CD4-positive, alpha-beta memory T cell (primary cell): ENCODE results near the gene PSMF1. TPM values are rescaled to one million over a fixed set of nuclear protein-coding genes. Genes with fewer than 3 reads are reported as not detected.
A peak's percentile ranks its signal among the peaks of the same experiment; 100 is the strongest.

Experiments used
- CTCF ChIA-PET: fragments of 350-600 bp; sonication (Branson Sonifier 250); formaldehyde crosslinking; loops from one replicate; lab custom pipeline; 2021; ENCODE audit warnings: inconsistent platforms; ENCODE audit not compliant: partially characterized antibody; lab: Charles Lee
- POLR2A ChIA-PET: fragments of 350-600 bp; sonication (Branson Sonifier 250); formaldehyde crosslinking; loops from one replicate; lab custom pipeline; 2021; ENCODE audit not compliant: partially characterized antibody; lab: Charles Lee
- DNase-seq, 5 donors: peaks; one replicate each; pipeline versions ENCODE4 v3.0.0 to v3.0.0-alpha.2; 2020 to 2022; ENCODE audit warnings: mixed read lengths in 1 of 5
- H3K27ac ChIP-seq: one replicate; pipeline ENCODE4 v1.7.0; 2013; ENCODE audit warnings: low read depth, low read length
- H3K27me3 ChIP-seq: 2 replicates; pipeline ENCODE4 v1.7.0; 2013; ENCODE audit warnings: mild to moderate bottlenecking, low read length, moderate library complexity; ENCODE audit not compliant: insufficient read depth
- H3K36me3 ChIP-seq: 2 replicates; pipeline ENCODE4 v1.7.0; 2013; ENCODE audit warnings: mild to moderate bottlenecking, low read length, moderate library complexity; ENCODE audit not compliant: insufficient read depth
- H3K4me1 ChIP-seq: 2 replicates; pipeline ENCODE4 v1.7.0; 2013; ENCODE audit warnings: mild to moderate bottlenecking, low read length, moderate library complexity; ENCODE audit not compliant: insufficient read depth
- H3K4me3 ChIP-seq, 2 donors: one replicate each; pipeline ENCODE4 v1.7.0; 2013; ENCODE audit warnings: low read length in 2 of 2, mild to moderate bottlenecking in 1 of 2
- H3K9me3 ChIP-seq, 2 donors: one replicate each; pipeline ENCODE4 v1.7.0; 2013; ENCODE audit warnings: low read length in 2 of 2, control low read depth in 1 of 2; ENCODE audit not compliant: control insufficient read depth in 1 of 2
- H3K27ac Mint-ChIP-seq, 7 donors: one replicate each; pipeline ENCODE4 v1.8.0; 2020 to 2021; ENCODE audit warnings: mixed read lengths in 7 of 7, mild to moderate bottlenecking in 6 of 7, inconsistent platforms in 3 of 7, moderate library complexity in 3 of 7
- H3K27me3 Mint-ChIP-seq, 2 donors: one replicate each; pipeline ENCODE4 v1.8.0; 2020 to 2021; ENCODE audit warnings: mixed read lengths in 2 of 2
- H3K36me3 Mint-ChIP-seq, 2 donors: one replicate each; pipeline ENCODE4 v1.8.0; 2020 to 2021; ENCODE audit warnings: mixed read lengths in 2 of 2, inconsistent platforms in 1 of 2, mild to moderate bottlenecking in 1 of 2
- H3K4me1 Mint-ChIP-seq, 4 donors: one replicate each; pipeline ENCODE4 v1.8.0; 2020 to 2021; ENCODE audit warnings: mixed read lengths in 4 of 4, mild to moderate bottlenecking in 1 of 4
- H3K4me3 Mint-ChIP-seq, 8 donors: one replicate each; pipeline ENCODE4 v1.8.0; 2020 to 2021; ENCODE audit warnings: mixed read lengths in 8 of 8, mild to moderate bottlenecking in 7 of 8, moderate library complexity in 6 of 8, inconsistent platforms in 3 of 8
- H3K9me3 Mint-ChIP-seq, 8 donors: one replicate each; pipeline ENCODE4 v1.8.0; 2020 to 2021; ENCODE audit warnings: mixed read lengths in 8 of 8, mild to moderate bottlenecking in 5 of 8, inconsistent platforms in 3 of 8, moderate library complexity in 1 of 8
- intact Hi-C: fragments of 100-400 bp; cut with micrococcal nuclease; formaldehyde crosslinking; loops from one replicate; pipeline ENCODE4 v1.15.1; 2023
- polyA plus RNA-seq, 2 donors: library from polyadenylated mRNA; unstranded; fragments of 300-500 nt; fragmentation: Illumina TruSeq; gene quantifications; one replicate each; pipeline ENCODE4 v1.2.3, GENCODE V29; 2021
- total RNA-seq, 2 experiments: library from RNA; stranded (reverse); gene quantifications; one replicate each; pipeline ENCODE4 v1.2.3, GENCODE V29; 2021

The PSMF1 gene
- total and polyA plus RNA-seq, 4 experiments from 2014 or later = 118 to 189 (median 128) TPM

- Histone ChIP-seq H3K27ac (no peak overlapping the region), H3K36me3 (no peaks in the 10 kb centered on the region), H3K4me1 (no peaks in the 10 kb centered on the region), H3K27me3 (no peaks in the 10 kb centered on the region), H3K9me3 (no peaks in the 10 kb centered on the region), H3K4me3 (no peak overlapping the region)
- H3K9me3 Mint-ChIP-seq = peaks cover 0 to 16% (median 7%) of the 10 kb centered on the region in 8 donors
- ChIA-PET POLR2A (no interaction called here), CTCF (interaction anchor here (1.3 to 4.1 kb wide), 6 partner anchors 11 to 106 kb away, joined by 3 to 21 read pairs (median 6); no protein-coding TSS in a partner anchor)
- H3K4me3 Mint-ChIP-seq = no peak overlapping the region
- peaks cover 0 to 1% of the 10 kb centered on the region in 2 donors for H3K27me3 Mint-ChIP-seq
- H3K36me3 Mint-ChIP-seq = peaks cover 3% of the 10 kb centered on the region in 2 donors
- H3K4me1 Mint-ChIP-seq = peaks cover 0 to 11% (median 4%) of the 10 kb centered on the region in 4 donors
- intact Hi-C loops = no loop called here
- DNase-seq = no peak
- H3K27ac Mint-ChIP-seq = no peak overlapping the region
Observed at GRCh38 chr20:1107176-1107575, 11.2 kb upstream of the PSMF1 start.

- H3K9me3 Mint-ChIP-seq = peaks cover 0 to 3% (median 0%) of the 10 kb centered on the region in 8 donors
- intact Hi-C loops = loop anchor here (1.0 kb wide), 1 partner anchor 105 kb away; no protein-coding TSS in a partner anchor
- ChIA-PET POLR2A (interaction anchor here (0.7 to 0.8 kb wide), 2 partner anchors 10 to 104 kb away, joined by 3 to 4 read pairs; partner anchors contain the start of gene PSMF1), CTCF (interaction anchor here (0.6 to 4.1 kb wide), 20 partner anchors 8 to 339 kb away, joined by 3 to 21 read pairs (median 4); partner anchors contain the start of gene FAM110A)
- no peaks in the 10 kb centered on the region for H3K36me3 Mint-ChIP-seq
- H3K27ac Mint-ChIP-seq = no peak overlapping the region
- H3K4me1 Mint-ChIP-seq = peaks cover 0 to 11% (median 4%) of the 10 kb centered on the region in 4 donors
- Histone ChIP-seq H3K27ac (no peak overlapping the region), H3K9me3 (no peaks in the 10 kb centered on the region), H3K4me3 (no peak overlapping the region), H3K27me3 (no peaks in the 10 kb centered on the region), H3K36me3 (no peaks in the 10 kb centered on the region), H3K4me1 (no peaks in the 10 kb centered on the region)
- H3K27me3 Mint-ChIP-seq = peaks cover 0 to 1% of the 10 kb centered on the region in 2 donors
- peak; percentile 29 to 39 (median 35) for DNase-seq
- H3K4me3 Mint-ChIP-seq = no peak overlapping the region
Observed at GRCh38 chr20:1108437-1108920, 9.9 kb upstream of the PSMF1 start.

GRCh38 chr20:1112908-1113307, 5.5 kb upstream of the PSMF1 start:
- Mint-ChIP-seq H3K4me3 (no peak overlapping the region), H3K4me1 (peaks cover 15 to 24% (median 15%) of the 10 kb centered on the region in 4 donors), H3K36me3 (peaks cover 0 to 2% of the 10 kb centered on the region in 2 donors), H3K9me3 (peaks cover 0 to 2% (median 0%) of the 10 kb centered on the region in 8 donors), H3K27me3 (no peaks in the 10 kb centered on the region), H3K27ac (no peak overlapping the region)
- Histone ChIP-seq H3K4me3 (no peak overlapping the region), H3K36me3 (no peaks in the 10 kb centered on the region), H3K4me1 (peaks cover 5% of the 10 kb centered on the region), H3K9me3 (no peaks in the 10 kb centered on the region), H3K27me3 (no peaks in the 10 kb centered on the region), H3K27ac (no peak overlapping the region)
- ChIA-PET CTCF (no interaction called here), POLR2A (interaction anchor here (1.0 kb wide), 1 partner anchor 353 kb away, joined by 4 read pairs; no protein-coding TSS in a partner anchor)
- intact Hi-C loops = no loop called here
- no peak for DNase-seq

GRCh38 chr20:1118004-1118335, 432 bp upstream of the PSMF1 start:
- H3K9me3 ChIP-seq = no peaks in the 10 kb centered on the region
- H3K36me3 ChIP-seq = no peaks in the 10 kb centered on the region
- CTCF ChIA-PET = interaction anchor here (1.0 kb wide), 1 partner anchor 10 kb away, joined by 5 read pairs; no protein-coding TSS in a partner anchor
- H3K27me3 Mint-ChIP-seq = no peaks in the 10 kb centered on the region
- no peaks in the 10 kb centered on the region for H3K27me3 ChIP-seq
- H3K4me1 Mint-ChIP-seq = peaks cover 44 to 65% (median 52%) of the 10 kb centered on the region in 4 donors
- peaks cover 0 to 2% (median 0%) of the 10 kb centered on the region in 8 donors for H3K9me3 Mint-ChIP-seq
- POLR2A ChIA-PET = interaction anchor here (1.5 to 1.9 kb wide), 3 partner anchors 9 to 349 kb away, joined by 3 to 5 read pairs (median 4); partner anchors contain the start of genes NSFL1C and SNPH
- H3K27ac Mint-ChIP-seq = peak overlapping the region; percentile 91 to 97 (median 95)
- intact Hi-C loops = loop anchor here (1.0 kb wide), 4 partner anchors 108 to 285 kb away; partner anchors contain the start of genes FAM110A, FKBP1A and RAD21L1
- H3K4me3 ChIP-seq = peak overlapping the region; percentile 64 to 99
- no peak for DNase-seq
- H3K4me1 ChIP-seq = peaks cover 49% of the 10 kb centered on the region
- peak overlapping the region; percentile 78 for H3K27ac ChIP-seq
- H3K4me3 Mint-ChIP-seq = peak overlapping the region; percentile 91 to 97 (median 95)
- peaks cover 23 to 35% of the 10 kb centered on the region in 2 donors for H3K36me3 Mint-ChIP-seq

- Mint-ChIP-seq H3K27me3 (no peaks in the 10 kb centered on the region), H3K4me3 (peak overlapping the region; percentile 91 to 97 (median 95)), H3K27ac (peak overlapping the region; percentile 91 to 97 (median 95)), H3K4me1 (peaks cover 52 to 76% (median 63%) of the 10 kb centered on the region in 4 donors), H3K9me3 (peaks cover 0 to 2% (median 0%) of the 10 kb centered on the region in 8 donors), H3K36me3 (peaks cover 30 to 46% of the 10 kb centered on the region in 2 donors)
- H3K36me3 ChIP-seq = peaks cover 6% of the 10 kb centered on the region
- H3K27me3 ChIP-seq = no peaks in the 10 kb centered on the region
- peak overlapping the region; percentile 78 for H3K27ac ChIP-seq
- intact Hi-C loops = no loop called here
- POLR2A ChIA-PET = interaction anchor here (0.6 to 1.9 kb wide), 7 partner anchors 9 to 348 kb away, joined by 3 to 5 read pairs (median 3); partner anchors contain the start of genes NSFL1C and SNPH
- no peak for DNase-seq
- peaks cover 58% of the 10 kb centered on the region for H3K4me1 ChIP-seq
- no peaks in the 10 kb centered on the region for H3K9me3 ChIP-seq
- peak overlapping the region; percentile 85 to 99 for H3K4me3 ChIP-seq
- CTCF ChIA-PET = interaction anchor here (1.3 to 2.7 kb wide), 3 partner anchors 10 to 385 kb away, joined by 3 to 17 read pairs (median 3); no protein-coding TSS in a partner anchor
Observed at GRCh38 chr20:1119128-1119505, 715 bp downstream of the PSMF1 start.

- Mint-ChIP-seq H3K27me3 (no peaks in the 10 kb centered on the region), H3K4me3 (peak overlapping the region; percentile 91 to 97 (median 95)), H3K27ac (peak overlapping the region; percentile 91 to 97 (median 95)), H3K9me3 (peaks cover 0 to 2% (median 0%) of the 10 kb centered on the region in 8 donors), H3K4me1 (peaks cover 54 to 80% (median 66%) of the 10 kb centered on the region in 4 donors), H3K36me3 (peaks cover 32 to 48% of the 10 kb centered on the region in 2 donors)
- Histone ChIP-seq H3K4me3 (peak overlapping the region; percentile 85 to 99), H3K27ac (peak overlapping the region; percentile 78), H3K4me1 (peaks cover 62% of the 10 kb centered on the region), H3K36me3 (peaks cover 8% of the 10 kb centered on the region), H3K9me3 (no peaks in the 10 kb centered on the region), H3K27me3 (no peaks in the 10 kb centered on the region)
- DNase-seq = no peak
- CTCF ChIA-PET = interaction anchor here (1.3 to 2.7 kb wide), 3 partner anchors 11 to 385 kb away, joined by 3 to 17 read pairs (median 3); no protein-coding TSS in a partner anchor
- POLR2A ChIA-PET = interaction anchor here (1.2 to 1.9 kb wide), 3 partner anchors 11 to 347 kb away, joined by 3 to 5 read pairs (median 4); partner anchors contain the start of gene NSFL1C
- intact Hi-C loops = no loop called here
Observed at GRCh38 chr20:1119524-1119923, 1.1 kb downstream of the PSMF1 start.

- Histone ChIP-seq H3K9me3 (no peaks in the 10 kb centered on the region), H3K4me1 (peaks cover 63% of the 10 kb centered on the region), H3K36me3 (peaks cover 24% of the 10 kb centered on the region), H3K27me3 (no peaks in the 10 kb centered on the region), H3K27ac (no peak overlapping the region), H3K4me3 (no peak overlapping the region)
- CTCF ChIA-PET = interaction anchor here (1.1 kb wide), 1 partner anchor 13 kb away, joined by 3 read pairs; no protein-coding TSS in a partner anchor
- Mint-ChIP-seq H3K4me1 (peaks cover 60 to 87% (median 73%) of the 10 kb centered on the region in 4 donors), H3K9me3 (peaks cover 0 to 2% (median 0%) of the 10 kb centered on the region in 8 donors), H3K4me3 (peak overlapping the region; percentile 49 to 95 (median 66)), H3K36me3 (peaks cover 48 to 65% of the 10 kb centered on the region in 2 donors), H3K27me3 (no peaks in the 10 kb centered on the region), H3K27ac (peak overlapping the region; percentile 4 to 96 (median 67))
- no peak for DNase-seq
- intact Hi-C loops = no loop called here
- POLR2A ChIA-PET = no interaction called here
Observed at GRCh38 chr20:1121429-1121828, 3.0 kb downstream of the PSMF1 start.
